ENCODE data around the gene PPP1R11. TPM values are rescaled to one million over a fixed set of nuclear protein-coding genes. Genes with fewer than 3 reads are reported as not detected.
A peak's percentile ranks its signal among the peaks of the same experiment; 100 is the strongest.

The PPP1R11 gene
- total and polyA plus RNA-seq, 2 of the 4 experiments (the other 2 are of a cell fraction) = 15.6 to 46.0 TPM

GRCh38 chr6:30061092-30061857, 5.7 kb upstream of the PPP1R11 start, which contains the start of gene POLR1H:
Gene POLR1H, plus strand, starts transcription at chr6:30061265. Its CDS starts 260 bp downstream, at chr6:30061525.
- H3K4me3 ChIP-seq (ENCODE audit: insufficient read depth, low read depth, low read length) = peak within 1 kb of the TSS; percentile 83
- H3K9me1 ChIP-seq (ENCODE audit: insufficient read depth, low read length) = peaks cover 5% of the 10 kb centered on the region
- H3K4me1 ChIP-seq (ENCODE audit: control insufficient read depth, insufficient read depth, low read length) = peaks cover 3% of the 10 kb centered on the region
- H3K9ac ChIP-seq (ENCODE audit: low read depth, low read length) = peak within 1 kb of the TSS; percentile 98
- peak within 1 kb of the TSS; percentile 80 for H3K23ac ChIP-seq (ENCODE audit: low read depth, low read length)
- CTCF ChIA-PET = no interaction called here
- POLR2A ChIA-PET (ENCODE audit: unreplicated experiment) = interaction anchor here (0.5 kb wide), 1 partner anchor 30 kb away, joined by 3 read pairs; no protein-coding TSS in a partner anchor
- H2AK5ac ChIP-seq (ENCODE audit: low read depth, low read length) = peak within 1 kb of the TSS; percentile 54
- H4K91ac ChIP-seq (ENCODE audit: insufficient read depth, low read depth, low read length) = peak within 1 kb of the TSS; percentile 76
- dilution Hi-C loops (cut with HindIII; ENCODE audit: low sequenced_read_pairs, unreplicated experiment) = no loop called here
- peak within 1 kb of the TSS; percentile 97 to 98 for H4K8ac ChIP-seq (ENCODE audit: low read depth in 2 of 2, low read length in 2 of 2)
- H4K5ac ChIP-seq (ENCODE audit: low read depth, low read length) = peak within 1 kb of the TSS; percentile 97
- H3K27me3 ChIP-seq (ENCODE audit: control insufficient read depth, insufficient read depth, low read length) = no peaks in the 10 kb centered on the region
- intact Hi-C loops (cut with micrococcal nuclease) = no loop called here
- peak within 1 kb of the TSS; percentile 90 for H2AK9ac ChIP-seq (replicated peaks; ENCODE audit: low read depth, low read length, poor library complexity)
- H2AFZ ChIP-seq (replicated peaks; ENCODE audit: low read length, poor library complexity) = peak within 1 kb of the TSS; percentile 92
- no peaks in the 10 kb centered on the region for H4K20me1 ChIP-seq (ENCODE audit: insufficient read depth, low read length)
- peak within 1 kb of the TSS; percentile 74 for H3K14ac ChIP-seq (replicated peaks; ENCODE audit: low read depth, low read length)
- BruUV-seq (replicated peaks) = TSS peak; percentile 62
- peak within 1 kb of the TSS; percentile 94 for H3K56ac ChIP-seq (ENCODE audit: extremely low read depth, insufficient read depth, low read length)
- in situ Hi-C loops (cut with MboI; ENCODE audit: low sequenced_read_pairs) = no loop called here
- H2BK120ac ChIP-seq (ENCODE audit: low read depth, low read length) = peak within 1 kb of the TSS; percentile 41
- peak; percentile 98 for ATAC-seq (ENCODE audit: low read depth)
- H3K4me2 ChIP-seq (ENCODE audit: low read depth, low read length) = peak within 1 kb of the TSS; percentile 98
- H3K4ac ChIP-seq (ENCODE audit: low read depth, low read length) = peak within 1 kb of the TSS; percentile 89
- H2BK15ac ChIP-seq (ENCODE audit: low read depth, low read length) = peak within 1 kb of the TSS; percentile 13; the same call in 1 of the 3 replicates
- no peaks in the 10 kb centered on the region for H3K9me3 ChIP-seq (ENCODE audit: control insufficient read depth, insufficient read depth, low read length)
- H3K27ac ChIP-seq (ENCODE audit: insufficient read depth, low read length) = peak within 1 kb of the TSS; percentile 76
- H3K36me3 ChIP-seq (ENCODE audit: control insufficient read depth, insufficient read depth, low read length) = no peaks in the 10 kb centered on the region
- H2BK20ac ChIP-seq (ENCODE audit: low read depth, low read length) = no peak within 1 kb of the TSS
- H3K18ac ChIP-seq (ENCODE audit: low read depth, low read length) = peak within 1 kb of the TSS; percentile 43
- H2BK5ac ChIP-seq (ENCODE audit: low read depth, low read length, poor library complexity, severe bottlenecking) = peak within 1 kb of the TSS; percentile 56
- H3K79me1 ChIP-seq (ENCODE audit: low read depth in 1 of 2, low read length in 2 of 2) = peaks cover 22 to 32% of the 10 kb centered on the region in 2 experiments
- WGBS, 2 experiments (ENCODE audit: extremely low coverage in 2 of 2, insufficient read length in 1 of 2) = 0% methylated on average over 20 of the region's 48 CpGs; no CpG with 5 or more reads in 1 of the 2 experiments
- peak; percentile 96 for DNase-seq
- TF ChIP-seq MAZ (IDR thresholded peaks at IDR 0.05; ENCODE audit: borderline replicate concordance, low read depth, low read length) (peak; percentile 55; the same call in 1 of the 2 replicates), RAD21 (IDR thresholded peaks at IDR 0.05; ENCODE audit: low read length) (no peak), CEBPB (IDR thresholded peaks at IDR 0.05; ENCODE audit: low read depth, low read length) (peak; percentile 47; the same call in 1 of the 2 replicates), FOS (IDR thresholded peaks at IDR 0.05; ENCODE audit: low read depth, low read length) (no peak), BHLHE40 (IDR thresholded peaks at IDR 0.05; ENCODE audit: low read depth, low read length) (0 out of 2 replicates have a peak, but pooled peaks have one; percentile 5), MAFK (IDR thresholded peaks at IDR 0.05; ENCODE audit: low read depth, low read length) (no peak), NFE2L2 (IDR thresholded peaks at IDR 0.05; ENCODE audit: low read depth, low read length) (no peak), SMC3 (IDR thresholded peaks at IDR 0.05; ENCODE audit: low read depth, low read length) (no peak), POLR2A (IDR thresholded peaks at IDR 0.05; ENCODE audit: low read depth, low read length) (peak; percentile 92), CHD1 (IDR thresholded peaks at IDR 0.05; ENCODE audit: low read depth, low read length) (no peak), RCOR1 (IDR thresholded peaks at IDR 0.05; ENCODE audit: insufficient replicate concordance, low read length) (no peak), MXI1 (IDR thresholded peaks at IDR 0.05; ENCODE audit: borderline replicate concordance, low read depth, low read length) (peak; percentile 61), RFX5 (IDR thresholded peaks at IDR 0.05; ENCODE audit: low read depth, low read length) (no peak)
- TF ChIP-seq, protein P1, sequence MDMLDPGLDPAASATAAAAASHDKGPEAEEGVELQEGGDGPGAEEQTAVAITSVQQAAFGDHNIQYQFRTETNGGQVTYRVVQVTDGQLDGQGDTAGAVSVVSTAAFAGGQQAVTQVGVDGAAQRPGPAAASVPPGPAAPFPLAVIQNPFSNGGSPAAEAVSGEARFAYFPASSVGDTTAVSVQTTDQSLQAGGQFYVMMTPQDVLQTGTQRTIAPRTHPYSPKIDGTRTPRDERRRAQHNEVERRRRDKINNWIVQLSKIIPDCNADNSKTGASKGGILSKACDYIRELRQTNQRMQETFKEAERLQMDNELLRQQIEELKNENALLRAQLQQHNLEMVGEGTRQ (IDR thresholded peaks at IDR 0.05; ENCODE audit: low read depth, low read length) = no peak
- TF ChIP-seq, protein P2, sequence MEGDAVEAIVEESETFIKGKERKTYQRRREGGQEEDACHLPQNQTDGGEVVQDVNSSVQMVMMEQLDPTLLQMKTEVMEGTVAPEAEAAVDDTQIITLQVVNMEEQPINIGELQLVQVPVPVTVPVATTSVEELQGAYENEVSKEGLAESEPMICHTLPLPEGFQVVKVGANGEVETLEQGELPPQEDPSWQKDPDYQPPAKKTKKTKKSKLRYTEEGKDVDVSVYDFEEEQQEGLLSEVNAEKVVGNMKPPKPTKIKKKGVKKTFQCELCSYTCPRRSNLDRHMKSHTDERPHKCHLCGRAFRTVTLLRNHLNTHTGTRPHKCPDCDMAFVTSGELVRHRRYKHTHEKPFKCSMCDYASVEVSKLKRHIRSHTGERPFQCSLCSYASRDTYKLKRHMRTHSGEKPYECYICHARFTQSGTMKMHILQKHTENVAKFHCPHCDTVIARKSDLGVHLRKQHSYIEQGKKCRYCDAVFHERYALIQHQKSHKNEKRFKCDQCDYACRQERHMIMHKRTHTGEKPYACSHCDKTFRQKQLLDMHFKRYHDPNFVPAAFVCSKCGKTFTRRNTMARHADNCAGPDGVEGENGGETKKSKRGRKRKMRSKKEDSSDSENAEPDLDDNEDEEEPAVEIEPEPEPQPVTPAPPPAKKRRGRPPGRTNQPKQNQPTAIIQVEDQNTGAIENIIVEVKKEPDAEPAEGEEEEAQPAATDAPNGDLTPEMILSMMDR (conservative IDR thresholded peaks at IDR 0.05; ENCODE audit: low read depth, low read length) = no peak

Measured in IMR-90 (cell line).